ENCODE data around the gene KLHDC9. TPM values are rescaled to one million over a fixed set of nuclear protein-coding genes. Genes with fewer than 3 reads are reported as not detected.
"Not testable (repeated sequence)": the region's sequence is repeated elsewhere in the genome, so short reads cannot be mapped to it uniquely, and the experiment has no call there.

The KLHDC9 gene
- polyA plus RNA-seq, 1 experiment: 1.1 TPM

GRCh38 chr1:161054232-161054631 lies 43.9 kb upstream of the KLHDC9 start:
- H3K9me3 ChIP-seq (ENCODE audit: control insufficient read depth, insufficient read depth, low read length): peaks cover 4% of the 10 kb centered on the region
- no peak for TF ChIP-seq CTCF (IDR thresholded peaks at IDR 0.05; ENCODE audit: low read depth, low read length)
- no peaks in the 10 kb centered on the region for H3K27me3 ChIP-seq (ENCODE audit: control insufficient read depth, insufficient read depth, low read length)
- no peak for DNase-seq (ENCODE audit: low read depth, low spot score)
- ChIA-PET CTCF (interaction anchor here (1.2 kb wide), 1 partner anchor 43 kb away, joined by 3 read pairs; no protein-coding TSS in a partner anchor), POLR2A (interaction anchor here (1.1 kb wide), 1 partner anchor 9 kb away, joined by 4 read pairs; the partner anchor contains the start of gene USF1)
- no peak overlapping the region for H3K27ac ChIP-seq (ENCODE audit: low read depth, low read length)
- no peak overlapping the region for H3K4me3 ChIP-seq (ENCODE audit: low read depth, low read length)

- 0 out of 2 replicates have a peak, but pooled peaks have one; percentile 9 for TF ChIP-seq CTCF (IDR thresholded peaks at IDR 0.05; ENCODE audit: low read depth, low read length)
- ChIA-PET CTCF (no interaction called here), POLR2A (interaction anchor here (1.1 kb wide), 1 partner anchor 10 kb away, joined by 4 read pairs; the partner anchor contains the start of gene USF1)
- H3K27me3 ChIP-seq (ENCODE audit: control insufficient read depth, insufficient read depth, low read length): no peaks in the 10 kb centered on the region
- no peak overlapping the region for H3K4me3 ChIP-seq (ENCODE audit: low read depth, low read length)
- H3K27ac ChIP-seq (ENCODE audit: low read depth, low read length): no peak overlapping the region
- no peaks in the 10 kb centered on the region; the same call in 1 of the 2 replicates for H3K9me3 ChIP-seq (ENCODE audit: control insufficient read depth, insufficient read depth, low read length)
- no peak for DNase-seq (ENCODE audit: low read depth, low spot score)
Observed at GRCh38 chr1:161054805-161055204, 43.4 kb upstream of the KLHDC9 start.

GRCh38 chr1:161059293-161059692 lies 38.9 kb upstream of the KLHDC9 start:
- ChIA-PET CTCF (no interaction called here), POLR2A (no interaction called here)

GRCh38 chr1:161061419-161061818 lies 36.7 kb upstream of the KLHDC9 start:
- ChIA-PET CTCF (interaction anchor here (1.0 to 1.1 kb wide), 2 partner anchors 10 to 40 kb away, joined by 3 to 4 read pairs; no protein-coding TSS in a partner anchor), POLR2A (no interaction called here)
- H3K27me3 ChIP-seq (ENCODE audit: control insufficient read depth, insufficient read depth, low read length): peaks cover 11% of the 10 kb centered on the region
- no peak for TF ChIP-seq CTCF (IDR thresholded peaks at IDR 0.05; ENCODE audit: low read depth, low read length)
- no peak overlapping the region for H3K4me3 ChIP-seq (ENCODE audit: low read depth, low read length)
- DNase-seq (ENCODE audit: low read depth, low spot score): no peak
- H3K9me3 ChIP-seq (ENCODE audit: control insufficient read depth, insufficient read depth, low read length): no peaks in the 10 kb centered on the region
- no peak overlapping the region for H3K27ac ChIP-seq (ENCODE audit: low read depth, low read length)

More at GRCh38 chr1:161059293-161059692, 38.9 kb upstream of the KLHDC9 start:
- Histone ChIP-seq H3K27ac (ENCODE audit: low read depth, low read length) (no peak overlapping the region), H3K9me3 (ENCODE audit: control insufficient read depth, insufficient read depth, low read length) (no peaks in the 10 kb centered on the region), H3K27me3 (ENCODE audit: control insufficient read depth, insufficient read depth, low read length) (peaks cover 5% of the 10 kb centered on the region), H3K4me3 (ENCODE audit: low read depth, low read length) (no peak overlapping the region)
- TF ChIP-seq CTCF (IDR thresholded peaks at IDR 0.05; ENCODE audit: low read depth, low read length): no peak
- DNase-seq (ENCODE audit: low read depth, low spot score): no peak

DNA sequence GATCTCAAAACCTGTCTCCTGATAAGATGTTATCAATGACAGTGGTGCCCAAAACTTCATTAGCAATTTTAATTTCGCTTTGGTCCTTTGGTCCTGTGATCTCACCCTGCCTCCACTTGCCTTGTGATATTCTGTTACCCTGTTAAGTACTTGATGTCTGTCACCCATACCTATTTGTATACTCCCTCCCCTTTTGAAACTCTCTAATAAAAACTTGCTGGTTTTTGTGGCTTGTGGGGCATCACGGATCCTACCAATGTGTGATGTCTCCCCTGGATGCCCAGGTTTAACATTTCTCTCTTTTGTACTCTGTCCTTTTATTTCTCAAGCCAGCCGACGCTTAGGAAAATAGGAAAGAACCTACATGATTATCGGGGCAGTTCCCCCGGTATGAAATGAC lies 34.2 kb upstream of the KLHDC9 start:
- DNase-seq (ENCODE audit: low read depth, low spot score); H3K9me3 ChIP-seq (ENCODE audit: control insufficient read depth, insufficient read depth, low read length); H3K27ac ChIP-seq (ENCODE audit: low read depth, low read length); CTCF ChIA-PET; POLR2A ChIA-PET; H3K4me3 ChIP-seq (ENCODE audit: low read depth, low read length): not testable (repeated sequence)
- H3K27me3 ChIP-seq (ENCODE audit: control insufficient read depth, insufficient read depth, low read length): peaks cover 15% of the 10 kb centered on the region

GRCh38 chr1:161065681-161066080 lies 32.5 kb upstream of the KLHDC9 start:
- peaks cover 15% of the 10 kb centered on the region for H3K27me3 ChIP-seq (ENCODE audit: control insufficient read depth, insufficient read depth, low read length)
- H3K9me3 ChIP-seq (ENCODE audit: control insufficient read depth, insufficient read depth, low read length); H3K4me3 ChIP-seq (ENCODE audit: low read depth, low read length); H3K27ac ChIP-seq (ENCODE audit: low read depth, low read length); POLR2A ChIA-PET; DNase-seq (ENCODE audit: low read depth, low spot score); CTCF ChIA-PET: not testable (repeated sequence)
